ENCODE data around the gene PRX. TPM values are rescaled to one million over a fixed set of nuclear protein-coding genes. Genes with fewer than 3 reads are reported as not detected.
"Not testable (repeated sequence)": the region's sequence is repeated elsewhere in the genome, so short reads cannot be mapped to it uniquely, and the experiment has no call there.

PRX gene
- total RNA-seq, 4 donors from 2014 or later = 0.70 to 6.1 (median 2.4) TPM

- Histone ChIP-seq H3K4me3 (no peak overlapping the region), H3K36me3 (no peaks in the 10 kb centered on the region), H3K27ac (peak overlapping the region in 1 of 4 donors; percentile 34), H3K4me1 (peaks cover 0 to 38% (median 12%) of the 10 kb centered on the region in 3 donors), H3K9me3 (no peaks in the 10 kb centered on the region), H3K27me3 (peaks cover 0 to 9% (median 0%) of the 10 kb centered on the region in 4 donors)
- DNase-seq = no peak
- 73 to 80% methylated on average over 6 of the region's 9 CpGs for WGBS, 2 donors
- intact Hi-C loops (cut with DNase I) = no loop called here
- TF ChIP-seq CTCF (IDR thresholded peaks at IDR 0.05) (no peak), POLR2A (IDR thresholded peaks at IDR 0.05) (no peak)
Measured at GRCh38 chr19:40410030-40410389, 3.2 kb downstream of the PRX start.

- whole genome bisulfite sequencing, 2 donors = 84% methylated on average over 8 of the region's 8 CpGs; no CpG with 5 or more reads in 1 of the 2 donors
- H3K27me3 ChIP-seq; H3K36me3 ChIP-seq; intact Hi-C loops (cut with DNase I); DNase-seq; H3K27ac ChIP-seq; H3K9me3 ChIP-seq; H3K4me3 ChIP-seq: not testable (repeated sequence)
- H3K4me1 ChIP-seq = peaks cover 9 to 41% (median 12%) of the 10 kb centered on the region in 3 donors
Measured at GRCh38 chr19:40408598-40408925, 4.6 kb downstream of the PRX start.

GRCh38 chr19:40407714-40408597 lies 5.2 kb downstream of the PRX start:
- no peak for TF ChIP-seq CTCF (IDR thresholded peaks at IDR 0.05)
- TF ChIP-seq POLR2A (IDR thresholded peaks at IDR 0.05) = no peak
- intact Hi-C loops (cut with DNase I) = no loop called here
- Histone ChIP-seq H3K36me3 (no peaks in the 10 kb centered on the region), H3K9me3 (no peaks in the 10 kb centered on the region), H3K27ac (no peak overlapping the region), H3K27me3 (peaks cover 0 to 6% (median 0%) of the 10 kb centered on the region in 4 donors), H3K4me1 (peaks cover 9 to 42% (median 12%) of the 10 kb centered on the region in 3 donors), H3K4me3 (no peak overlapping the region)
- DNase-seq = no peak
- WGBS, 2 donors = 60 to 79% methylated on average over 8 to 9 of the region's 22 CpGs

- WGBS, 2 donors = 0 to 3% methylated on average over 5 to 9 of the region's 41 CpGs
- intact Hi-C loops (cut with DNase I) = no loop called here
Measured at GRCh38 chr19:40403262-40403984, 9.8 kb downstream of the PRX start.

GRCh38 chr19:40400559-40400958 lies 12.6 kb downstream of the PRX start:
- H3K4me1 ChIP-seq = peaks cover 0 to 32% (median 12%) of the 10 kb centered on the region in 3 donors
- TF ChIP-seq POLR2A (IDR thresholded peaks at IDR 0.05) (no peak), CTCF (IDR thresholded peaks at IDR 0.05) (no peak)
- H3K36me3 ChIP-seq = peaks cover 0 to 7% (median 0%) of the 10 kb centered on the region in 3 donors
- no peak overlapping the region for H3K4me3 ChIP-seq
- H3K27me3 ChIP-seq = no peaks in the 10 kb centered on the region
- no peak overlapping the region for H3K27ac ChIP-seq
- WGBS, 2 donors = 54 to 57% methylated on average over 2 to 3 of the region's 3 CpGs
- no peak for DNase-seq
- intact Hi-C loops (cut with DNase I) = no loop called here
- H3K9me3 ChIP-seq = no peaks in the 10 kb centered on the region

More at GRCh38 chr19:40403262-40403984, 9.8 kb downstream of the PRX start:
- DNase-seq = peak; percentile 63
- no peaks in the 10 kb centered on the region for H3K27me3 ChIP-seq
- H3K4me3 ChIP-seq = peak overlapping the region; percentile 45 to 72 (median 62)
- TF ChIP-seq POLR2A (IDR thresholded peaks at IDR 0.05) (peak in 1 of 4 donors; percentile 21), CTCF (IDR thresholded peaks at IDR 0.05) (no peak)
- H3K27ac ChIP-seq = peak overlapping the region; percentile 80 to 91 (median 88)
- peaks cover 0 to 34% (median 12%) of the 10 kb centered on the region in 3 donors for H3K4me1 ChIP-seq
- H3K9me3 ChIP-seq = no peaks in the 10 kb centered on the region
- no peaks in the 10 kb centered on the region for H3K36me3 ChIP-seq
